Testis (tissue), 3 donors: ENCODE results near the gene UMOD. TPM values are rescaled to one million over a fixed set of nuclear protein-coding genes. Genes with fewer than 3 reads are reported as not detected.
A peak's percentile ranks its signal among the peaks of the same experiment; 100 is the strongest.

Experiments
- DNase-seq: peaks from one replicate; pipeline ENCODE4 v3.0.0-alpha.2; 2019
- H3K27ac ChIP-seq, 2 donors: fragments of 200-600 bp; sonication (generic); one replicate each; pipeline ENCODE4 v1.5.1; 2019
- H3K27me3 ChIP-seq: fragments of 200-600 bp; sonication (generic); one replicate; pipeline ENCODE4 v1.5.1; 2019
- H3K36me3 ChIP-seq: fragments of 200-600 bp; sonication (generic); one replicate; pipeline ENCODE4 v1.5.1; 2017; ENCODE audit warnings: low read depth; ENCODE audit errors: missing control alignments
- H3K4me1 ChIP-seq: fragments of 200-600 bp; sonication (generic); one replicate; pipeline ENCODE4 v1.5.1; 2019
- H3K4me3 ChIP-seq, 2 donors: fragments of 200-600 bp; sonication (generic); one replicate each; pipeline ENCODE4 v1.5.1; 2017 to 2019
- H3K9me3 ChIP-seq: fragments of 200-600 bp; sonication (generic); one replicate; pipeline ENCODE4 v1.5.1; 2017
- POLR2A ChIP-seq: fragments of 450-650 bp; IDR thresholded peaks from one replicate; pipeline ENCODE4 v1.6.1; 2017; ENCODE audit warnings: antibody characterized with exemption, mild to moderate bottlenecking, moderate library complexity
- WGBS, 2 donors: methylation state at CpG; one replicate each; pipeline ENCODE4 v1.1.5; 2018; 5-methylcytosine and 5-hydroxymethylcytosine counted together
- intact Hi-C: fragments of 100-400 bp; cut with DNase I; formaldehyde crosslinking; loops from one replicate; pipeline ENCODE4 v1.15.1; 2023; ENCODE audit warnings: low total_unique reads
- polyA plus RNA-seq: library from polyadenylated mRNA; stranded (reverse); fragments of 350-450 nt; fragmentation: Illumina TruSeq; extraction: RNeasy Lipid Tissue Mini Kit (QIAGEN cat#74804); gene quantifications from one replicate; pipeline ENCODE4 v1.2.3, GENCODE V29; 2014; ENCODE audit warnings: low read depth, low replicate concordance; ENCODE audit not compliant: insufficient read depth
- total RNA-seq, 2 donors: library from RNA; depleted of rRNA; stranded (reverse); fragments of >200 nt; gene quantifications; one replicate each; pipeline ENCODE4 v1.2.3, GENCODE V29; 2016
- TF ChIP-seq, protein P1 (sequence below), 3 experiments: fragments of 450-650 bp in 2 of 3; fragments of 200-600 bp in 1 of 3; sonication (generic) in 1 of 3; IDR thresholded peaks; one replicate each; pipeline ENCODE4 v1.5.1; 2016 to 2019; ENCODE audit warnings: antibody characterized with exemption in 3 of 3, mild to moderate bottlenecking in 2 of 3, moderate library complexity in 1 of 3

The UMOD gene
- total and polyA plus RNA-seq, 3 donors from 2014 or later = 0.43 to 3.8 (median 0.99) TPM

DNA sequence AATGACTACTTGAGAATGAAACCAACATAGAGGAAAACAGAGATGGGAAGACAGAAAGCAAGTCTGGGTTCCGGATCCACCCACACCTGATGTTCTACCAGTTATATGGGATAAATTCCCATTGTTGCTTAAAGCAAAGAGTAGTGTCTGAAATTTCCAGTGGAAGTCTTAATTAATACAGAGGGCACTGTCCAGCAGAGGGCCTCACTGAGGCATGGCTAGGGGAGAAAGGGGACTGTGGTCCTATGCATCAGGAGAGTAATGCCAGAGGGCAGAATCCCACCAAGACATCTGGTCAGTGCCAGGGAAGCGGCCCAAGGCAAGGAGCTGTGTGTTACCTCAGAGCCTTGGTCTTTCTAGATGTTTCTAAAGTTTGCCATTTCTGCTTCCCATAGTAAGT, 7.5 kb upstream of the UMOD start:
- TF ChIP-seq, protein P1, sequence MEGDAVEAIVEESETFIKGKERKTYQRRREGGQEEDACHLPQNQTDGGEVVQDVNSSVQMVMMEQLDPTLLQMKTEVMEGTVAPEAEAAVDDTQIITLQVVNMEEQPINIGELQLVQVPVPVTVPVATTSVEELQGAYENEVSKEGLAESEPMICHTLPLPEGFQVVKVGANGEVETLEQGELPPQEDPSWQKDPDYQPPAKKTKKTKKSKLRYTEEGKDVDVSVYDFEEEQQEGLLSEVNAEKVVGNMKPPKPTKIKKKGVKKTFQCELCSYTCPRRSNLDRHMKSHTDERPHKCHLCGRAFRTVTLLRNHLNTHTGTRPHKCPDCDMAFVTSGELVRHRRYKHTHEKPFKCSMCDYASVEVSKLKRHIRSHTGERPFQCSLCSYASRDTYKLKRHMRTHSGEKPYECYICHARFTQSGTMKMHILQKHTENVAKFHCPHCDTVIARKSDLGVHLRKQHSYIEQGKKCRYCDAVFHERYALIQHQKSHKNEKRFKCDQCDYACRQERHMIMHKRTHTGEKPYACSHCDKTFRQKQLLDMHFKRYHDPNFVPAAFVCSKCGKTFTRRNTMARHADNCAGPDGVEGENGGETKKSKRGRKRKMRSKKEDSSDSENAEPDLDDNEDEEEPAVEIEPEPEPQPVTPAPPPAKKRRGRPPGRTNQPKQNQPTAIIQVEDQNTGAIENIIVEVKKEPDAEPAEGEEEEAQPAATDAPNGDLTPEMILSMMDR (IDR thresholded peaks at IDR 0.05) = peak in 1 of 3 experiments; percentile 20
- TF ChIP-seq POLR2A = no peak
- DNase-seq = peak; percentile 24
- Histone ChIP-seq H3K4me1 (no peaks in the 10 kb centered on the region), H3K27me3 (no peaks in the 10 kb centered on the region), H3K36me3 (no peaks in the 10 kb centered on the region), H3K9me3 (no peaks in the 10 kb centered on the region), H3K4me3 (no peak overlapping the region), H3K27ac (no peak overlapping the region)
- intact Hi-C loops = no loop called here
- WGBS, 2 donors = 66 to 70% methylated on average over 2 of the region's 2 CpGs

DNA sequence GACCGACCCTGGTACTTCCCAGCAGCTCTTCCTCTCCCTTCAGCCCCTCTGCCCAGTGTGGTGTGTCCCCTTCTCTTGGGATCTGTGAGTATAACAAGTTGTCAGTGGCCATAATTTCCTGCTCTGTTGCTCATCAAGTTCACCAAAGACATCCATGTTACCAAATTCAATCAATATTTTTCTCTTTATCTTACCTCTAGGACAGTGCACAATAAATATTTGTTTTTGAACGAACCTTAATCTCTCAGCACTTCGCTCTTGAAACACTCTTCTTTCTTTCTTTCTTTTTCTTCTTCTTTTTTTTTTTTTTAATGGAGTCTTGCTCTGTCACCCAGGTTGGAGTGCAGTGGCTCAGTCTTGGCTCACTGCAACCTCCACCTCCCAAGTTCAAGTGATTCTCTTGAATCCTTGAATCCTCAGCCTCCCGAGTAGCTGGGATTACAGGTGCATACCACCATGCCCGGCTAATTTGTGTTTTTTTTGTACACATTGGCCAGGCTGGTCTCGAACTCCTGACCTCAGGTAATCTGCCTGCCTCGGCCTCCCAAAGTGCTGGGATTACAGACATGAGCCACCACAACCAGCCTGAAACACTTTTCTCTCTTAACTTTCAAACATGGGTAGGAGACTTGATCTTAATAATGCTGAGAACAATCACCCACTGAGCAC, 2.7 kb upstream of the UMOD start:
- no peak overlapping the region for H3K27ac ChIP-seq
- DNase-seq = no peak
- H3K36me3 ChIP-seq = no peaks in the 10 kb centered on the region
- H3K9me3 ChIP-seq = no peaks in the 10 kb centered on the region
- TF ChIP-seq, protein P1 (IDR thresholded peaks at IDR 0.05) = no peak
- TF ChIP-seq POLR2A = no peak
- no peaks in the 10 kb centered on the region for H3K4me1 ChIP-seq
- intact Hi-C loops = no loop called here
- H3K27me3 ChIP-seq = no peaks in the 10 kb centered on the region
- H3K4me3 ChIP-seq = no peak overlapping the region
- WGBS, 2 donors = 79 to 81% methylated on average over 7 of the region's 7 CpGs

DNA sequence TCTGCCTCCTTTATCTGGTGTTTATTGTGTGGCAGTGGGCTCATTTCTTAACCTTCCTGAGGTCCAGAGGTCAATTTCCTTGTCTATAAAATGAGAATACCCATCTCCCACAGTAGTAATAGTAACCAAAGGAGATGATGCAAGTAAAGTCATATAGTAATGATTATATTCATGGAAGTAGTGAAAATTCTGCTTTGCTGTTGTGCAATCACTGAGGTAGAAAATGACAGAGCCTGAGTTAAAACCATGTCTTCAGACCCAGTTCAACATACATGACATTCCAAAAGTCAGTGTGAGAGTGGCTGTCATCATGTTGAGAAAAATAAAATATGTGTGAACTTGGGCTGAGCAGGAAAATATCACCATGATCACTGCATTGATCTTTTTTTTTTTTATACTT, 864 bp upstream of the UMOD start:
- no peak for TF ChIP-seq POLR2A
- TF ChIP-seq, protein P1 (IDR thresholded peaks at IDR 0.05) = no peak
- H3K27me3 ChIP-seq = no peaks in the 10 kb centered on the region
- H3K4me1 ChIP-seq = no peaks in the 10 kb centered on the region
- intact Hi-C loops = no loop called here
- no peak overlapping the region for H3K27ac ChIP-seq
- H3K36me3 ChIP-seq = no peaks in the 10 kb centered on the region
- no peaks in the 10 kb centered on the region for H3K9me3 ChIP-seq
- DNase-seq = no peak
- no peak overlapping the region for H3K4me3 ChIP-seq

DNA sequence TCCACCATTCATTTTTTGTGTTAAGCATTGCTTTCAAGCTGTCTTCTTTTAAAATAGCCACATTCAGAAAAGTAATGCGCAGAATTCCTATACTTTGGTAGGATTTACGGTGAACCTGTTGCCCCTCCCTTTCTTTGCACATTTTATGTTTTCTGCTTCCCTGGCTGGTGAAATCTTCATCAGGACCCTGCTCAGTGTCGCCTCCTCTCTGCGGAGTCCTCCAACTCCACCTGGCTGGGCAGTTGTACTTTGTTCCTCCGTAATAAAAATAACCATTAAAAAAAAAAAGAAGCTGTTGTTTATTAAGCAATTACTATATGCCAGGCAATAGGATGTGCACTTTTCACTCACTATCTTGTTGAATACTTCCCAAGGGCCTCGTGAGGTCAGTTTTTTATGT, 2.9 kb downstream of the UMOD start:
- TF ChIP-seq, protein P1 (IDR thresholded peaks at IDR 0.05) = no peak
- TF ChIP-seq POLR2A = no peak
- no peaks in the 10 kb centered on the region for H3K36me3 ChIP-seq
- WGBS, 2 donors = 65 to 69% methylated on average over 6 of the region's 6 CpGs
- H3K4me3 ChIP-seq = no peak overlapping the region
- DNase-seq = no peak
- H3K9me3 ChIP-seq = no peaks in the 10 kb centered on the region
- H3K4me1 ChIP-seq = no peaks in the 10 kb centered on the region
- H3K27ac ChIP-seq = no peak overlapping the region
- H3K27me3 ChIP-seq = no peaks in the 10 kb centered on the region
- intact Hi-C loops = no loop called here
